PC-3 (cell line): ENCODE data around the gene ORC4. TPM values are rescaled to one million over a fixed set of nuclear protein-coding genes. Genes with fewer than 3 reads are reported as not detected.

ENCODE experiments used
- ATAC-seq: fragments of 200-7000 bp; cut with Tn5 transposase; 2 replicates; pipeline ENCODE4 v1.9.1; 2020; ENCODE audit warnings: mild to moderate bottlenecking, moderate library complexity
- BruUV-seq: library from RNA; stranded (reverse); fragments of 400-500 nt; replicated peaks from 2 replicates; lab custom pipeline; 2021; lab: Mats Ljungman, UMichigan
- CTCF ChIA-PET: fragments of 300-600 bp; sonication (Branson Sonifier 250); formaldehyde crosslinking; loops from one replicate; lab custom pipeline; 2022; ENCODE audit warnings: antibody characterized with exemption; lab: Charles Lee
- POLR2A ChIA-PET: fragments of 300-600 bp; sonication (Branson Sonifier 250); formaldehyde crosslinking; loops from one replicate; lab custom pipeline; 2022; ENCODE audit warnings: antibody characterized with exemption; ENCODE audit not compliant: unreplicated experiment; lab: Charles Lee
- DNase-seq: peaks from one replicate; pipeline ENCODE4 v3.0.0-alpha.2; 2015
- H2AFZ ChIP-seq: fragments of 300-600 bp; sonication (generic); 2 replicates; pipeline ENCODE4 v1.6.0; 2016; ENCODE audit warnings: antibody characterized with exemption, low read length
- H3F3A ChIP-seq: fragments of 300-600 bp; sonication (generic); one replicate; pipeline ENCODE4 v1.6.0; 2017; ENCODE audit warnings: antibody characterized with exemption, low read length, control low read depth, mild to moderate bottlenecking; ENCODE audit not compliant: unreplicated experiment
- H3K27ac ChIP-seq: fragments of 300-600 bp; sonication (generic); 2 replicates; pipeline ENCODE4 v1.5.1; 2016; ENCODE audit warnings: mild to moderate bottlenecking, low read length
- H3K27me3 ChIP-seq: fragments of 300-600 bp; sonication (generic); 2 replicates; pipeline ENCODE4 v1.6.1; 2016; ENCODE audit warnings: low read length, mixed read lengths
- H3K36me3 ChIP-seq: fragments of 300-600 bp; sonication (generic); 2 replicates; pipeline ENCODE4 v1.6.1; 2016; ENCODE audit warnings: low read depth, mixed run types, low read length, mixed read lengths
- H3K4me1 ChIP-seq: fragments of 300-600 bp; sonication (generic); 2 replicates; pipeline ENCODE4 v1.5.1; 2016; ENCODE audit warnings: low read length; ENCODE audit not compliant: insufficient read depth
- H3K4me2 ChIP-seq: fragments of 300-600 bp; sonication (generic); 2 replicates; pipeline ENCODE4 v1.6.0; 2016; ENCODE audit warnings: low read length
- H3K4me3 ChIP-seq: fragments of 300-600 bp; sonication (generic); 2 replicates; pipeline ENCODE4 v1.5.1; 2016; ENCODE audit warnings: mild to moderate bottlenecking, low read length, mixed read lengths
- H3K79me2 ChIP-seq: fragments of 300-600 bp; sonication (generic); 2 replicates; pipeline ENCODE4 v1.6.1; 2017; ENCODE audit warnings: low read length, mixed read lengths
- H3K9ac ChIP-seq: fragments of 300-600 bp; sonication (generic); 2 replicates; pipeline ENCODE4 v1.6.0; 2016; ENCODE audit warnings: mild to moderate bottlenecking, low read length
- H3K9me2 ChIP-seq: fragments of 300-600 bp; sonication (generic); replicated peaks from 2 replicates; pipeline ENCODE4 v1.6.1; 2016; ENCODE audit warnings: mixed run types, low read length, mixed read lengths
- H3K9me3 ChIP-seq: fragments of 300-600 bp; sonication (generic); 2 replicates; pipeline ENCODE4 v1.6.1; 2016; ENCODE audit warnings: low read length, mixed read lengths
- H4K20me1 ChIP-seq: fragments of 300-600 bp; sonication (generic); 2 replicates; pipeline ENCODE4 v1.6.1; 2016; ENCODE audit warnings: low read length, mixed read lengths
- CTCF ChIP-seq: fragments of 300-600 bp; sonication (generic); conservative IDR thresholded peaks from 2 replicates; pipeline ENCODE4 v1.5.1; 2017; ENCODE audit warnings: antibody characterized with exemption, low read depth, mild to moderate bottlenecking, low read length
- EZH2 ChIP-seq: fragments of 300-600 bp; sonication (generic); IDR thresholded peaks from one replicate; pipeline ENCODE4 v1.6.1; 2017; ENCODE audit warnings: antibody characterized with exemption, mild to moderate bottlenecking, low read length; ENCODE audit not compliant: unreplicated experiment
- EZH2phosphoT487 ChIP-seq: fragments of 300-600 bp; sonication (generic); IDR thresholded peaks from 2 replicates; pipeline ENCODE4 v1.6.1; 2018; ENCODE audit warnings: mild to moderate bottlenecking, antibody characterized with exemption, low read length, borderline replicate concordance
- intact Hi-C: fragments of 100-400 bp; cut with micrococcal nuclease; formaldehyde crosslinking; loops from 2 replicates; pipeline ENCODE4 v1.9.0; 2023
- total RNA-seq: library from RNA; depleted of rRNA; stranded (reverse); fragments of >200 nt; gene quantifications from 2 replicates; pipeline ENCODE4 v1.2.3, GENCODE V29; 2014

Gene ORC4
- total RNA-seq, 1 experiment from 2014 or later: 65.9 TPM

DNA sequence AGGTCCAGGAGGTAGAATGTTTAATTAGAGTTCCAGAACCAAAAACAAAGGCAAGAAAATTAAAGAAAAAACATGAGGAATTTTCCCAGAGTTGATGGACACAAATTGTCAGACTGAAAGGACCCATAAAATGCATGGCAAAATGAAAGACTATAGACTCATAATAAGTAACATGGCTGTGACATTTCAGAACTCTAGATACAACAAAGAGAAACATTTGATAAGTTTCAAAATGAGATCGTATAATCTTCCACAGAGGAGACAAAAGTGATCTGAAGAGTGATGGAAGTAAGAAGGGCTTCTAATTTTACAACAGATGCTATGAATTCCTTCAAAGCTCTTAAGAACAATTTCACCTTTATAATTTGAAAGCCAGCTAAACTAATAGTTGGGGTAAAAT lies 20.4 kb downstream of the ORC4 start:
- POLR2A ChIA-PET: no interaction called here
- Histone ChIP-seq H3K79me2 (peaks cover 96% of the 10 kb centered on the region), H3K9ac (no peak overlapping the region), H3K4me1 (no peaks in the 10 kb centered on the region), H3K36me3 (peaks cover 10% of the 10 kb centered on the region), H2AFZ (no peak overlapping the region), H3K9me2 (no peaks in the 10 kb centered on the region), H3K4me2 (no peak overlapping the region), H3K4me3 (no peak overlapping the region), H3K9me3 (no peaks in the 10 kb centered on the region), H3K27me3 (no peaks in the 10 kb centered on the region), H3K27ac (no peak overlapping the region), H4K20me1 (peaks cover 12% of the 10 kb centered on the region), H3F3A (no peaks in the 10 kb centered on the region)
- CTCF ChIA-PET: no interaction called here
- TF ChIP-seq EZH2phosphoT487 (no peak), CTCF (no peak), EZH2 (no peak)
- BruUV-seq: no TSS peak
- intact Hi-C loops: no loop called here
- ATAC-seq (no peak), DNase-seq (no peak)

- no TSS peak for BruUV-seq
- intact Hi-C loops: no loop called here
Measured at GRCh38 chr2:147999126-147999525, 21.4 kb downstream of the ORC4 start.

DNA sequence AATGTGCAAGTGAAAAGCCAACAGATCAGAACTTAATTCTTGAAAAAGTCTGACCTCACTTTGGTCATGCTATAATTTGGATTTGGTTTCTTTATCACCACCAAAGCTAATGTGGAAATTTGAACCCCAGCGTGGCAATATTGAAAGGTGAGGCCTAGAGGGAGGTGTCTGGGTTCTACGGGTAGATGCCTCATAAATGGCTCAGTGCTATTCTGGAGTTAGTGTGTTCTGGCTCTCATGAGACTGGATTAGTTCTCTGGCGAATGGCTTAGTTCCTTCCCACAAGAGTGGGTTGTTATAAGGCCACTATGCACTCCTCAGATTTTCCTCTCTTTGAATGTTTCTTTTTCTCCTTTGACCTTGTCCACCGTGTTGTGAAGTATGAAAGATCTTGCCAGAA lies 22.3 kb downstream of the ORC4 start:
- H4K20me1 ChIP-seq: peaks cover 18% of the 10 kb centered on the region
- ATAC-seq: no peak
- intact Hi-C loops: no loop called here

More at GRCh38 chr2:147999126-147999525, 21.4 kb downstream of the ORC4 start:
- no peaks in the 10 kb centered on the region for H3K9me2 ChIP-seq
- no peak overlapping the region for H3K27ac ChIP-seq
- H3K9me3 ChIP-seq: no peaks in the 10 kb centered on the region
- no peaks in the 10 kb centered on the region for H3K27me3 ChIP-seq
- peaks cover 12% of the 10 kb centered on the region for H3K36me3 ChIP-seq
- no peak overlapping the region for H3K4me3 ChIP-seq
- DNase-seq (no peak), ATAC-seq (no peak)
- no peaks in the 10 kb centered on the region for H3F3A ChIP-seq
- POLR2A ChIA-PET: no interaction called here
- no peak overlapping the region for H2AFZ ChIP-seq
- H3K9ac ChIP-seq: no peak overlapping the region
- peaks cover 96% of the 10 kb centered on the region for H3K79me2 ChIP-seq
- H4K20me1 ChIP-seq: peaks cover 12% of the 10 kb centered on the region
- CTCF ChIA-PET: no interaction called here
- H3K4me1 ChIP-seq: no peaks in the 10 kb centered on the region
- H3K4me2 ChIP-seq: no peak overlapping the region
- TF ChIP-seq CTCF: no peak

More for the DNA sequence above, 22.3 kb downstream of the ORC4 start:
- Histone ChIP-seq H3K27ac (no peak overlapping the region), H3K9me2 (no peaks in the 10 kb centered on the region), H3K36me3 (peaks cover 12% of the 10 kb centered on the region), H2AFZ (no peak overlapping the region), H3K4me2 (no peak overlapping the region), H3K27me3 (no peaks in the 10 kb centered on the region), H3K9ac (no peak overlapping the region), H3K9me3 (no peaks in the 10 kb centered on the region), H3K79me2 (peaks cover 96% of the 10 kb centered on the region), H3K4me1 (no peaks in the 10 kb centered on the region), H3F3A (no peaks in the 10 kb centered on the region), H3K4me3 (no peak overlapping the region)
- BruUV-seq: no TSS peak
- ChIA-PET POLR2A (no interaction called here), CTCF (no interaction called here)
- DNase-seq: no peak
- no peak for TF ChIP-seq EZH2phosphoT487
- TF ChIP-seq EZH2: no peak
- TF ChIP-seq CTCF: no peak
